Measurements from ENCODE around the gene FAM47E. TPM values are rescaled to one million over a fixed set of nuclear protein-coding genes. Genes with fewer than 3 reads are reported as not detected.

FAM47E gene
- total RNA-seq, 1 donor from 2014 or later, result 3.0 TPM

DNA sequence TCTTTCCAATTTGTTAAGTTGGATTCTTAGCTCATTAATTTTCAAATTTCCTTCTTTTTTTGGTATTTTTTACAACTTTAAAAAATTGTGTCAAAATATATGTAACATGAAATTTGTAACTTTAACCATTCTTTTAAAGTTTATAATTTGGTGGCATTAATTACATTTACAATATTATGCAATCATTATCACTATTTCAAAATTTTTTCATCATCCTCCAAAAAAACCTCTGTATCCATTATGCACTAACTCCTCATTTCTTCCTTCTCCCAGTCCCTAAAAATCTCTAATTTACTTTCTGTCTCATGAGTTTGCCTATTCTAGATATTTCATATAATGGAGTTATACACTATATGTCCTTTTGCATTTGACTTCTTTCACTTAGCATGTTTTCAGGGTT, 4.7 kb upstream of the FAM47E start:
- intact Hi-C loops (cut with micrococcal nuclease), result no loop called here
- no peak for DNase-seq

DNA sequence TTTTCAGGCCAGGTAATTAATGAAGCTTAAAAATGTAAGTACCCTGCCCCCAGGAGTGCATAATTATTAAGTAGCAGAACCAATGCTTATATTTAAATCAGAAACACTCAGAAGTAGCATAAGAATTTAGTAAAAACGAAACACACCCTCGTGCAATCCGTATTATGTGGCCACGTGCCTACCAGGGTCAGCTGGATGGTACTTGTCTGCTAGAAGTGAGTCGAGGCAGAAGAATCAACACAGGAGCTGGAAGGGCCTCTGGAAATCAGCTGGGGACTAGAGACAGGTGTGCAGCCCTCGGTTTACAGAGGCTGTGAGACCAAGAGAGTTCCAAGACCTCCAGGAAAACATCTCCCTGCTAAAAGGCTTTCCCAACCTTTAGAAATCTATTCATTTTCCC, 559 bp upstream of the FAM47E start:
- Histone ChIP-seq H3K36me3 (no peaks in the 10 kb centered on the region), H3K4me3 (peak overlapping the region; percentile 78), H3K4me1 (peaks cover 17% of the 10 kb centered on the region), H3K9me3 (replicated peaks) (no peaks in the 10 kb centered on the region), H3K27me3 (ENCODE audit: low read depth) (peaks cover 26% of the 10 kb centered on the region), H3K27ac (replicated peaks) (peak overlapping the region; percentile 72)
- no peak for DNase-seq
- intact Hi-C loops (cut with micrococcal nuclease), result no loop called here
- TF ChIP-seq, protein P1, sequence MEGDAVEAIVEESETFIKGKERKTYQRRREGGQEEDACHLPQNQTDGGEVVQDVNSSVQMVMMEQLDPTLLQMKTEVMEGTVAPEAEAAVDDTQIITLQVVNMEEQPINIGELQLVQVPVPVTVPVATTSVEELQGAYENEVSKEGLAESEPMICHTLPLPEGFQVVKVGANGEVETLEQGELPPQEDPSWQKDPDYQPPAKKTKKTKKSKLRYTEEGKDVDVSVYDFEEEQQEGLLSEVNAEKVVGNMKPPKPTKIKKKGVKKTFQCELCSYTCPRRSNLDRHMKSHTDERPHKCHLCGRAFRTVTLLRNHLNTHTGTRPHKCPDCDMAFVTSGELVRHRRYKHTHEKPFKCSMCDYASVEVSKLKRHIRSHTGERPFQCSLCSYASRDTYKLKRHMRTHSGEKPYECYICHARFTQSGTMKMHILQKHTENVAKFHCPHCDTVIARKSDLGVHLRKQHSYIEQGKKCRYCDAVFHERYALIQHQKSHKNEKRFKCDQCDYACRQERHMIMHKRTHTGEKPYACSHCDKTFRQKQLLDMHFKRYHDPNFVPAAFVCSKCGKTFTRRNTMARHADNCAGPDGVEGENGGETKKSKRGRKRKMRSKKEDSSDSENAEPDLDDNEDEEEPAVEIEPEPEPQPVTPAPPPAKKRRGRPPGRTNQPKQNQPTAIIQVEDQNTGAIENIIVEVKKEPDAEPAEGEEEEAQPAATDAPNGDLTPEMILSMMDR (IDR thresholded peaks at IDR 0.05; ENCODE audit: borderline replicate concordance), result no peak

More for the DNA sequence above, 4.7 kb upstream of the FAM47E start:
- no peak overlapping the region for H3K27ac ChIP-seq (replicated peaks)
- H3K36me3 ChIP-seq, result no peaks in the 10 kb centered on the region
- H3K27me3 ChIP-seq (ENCODE audit: low read depth), result peaks cover 19% of the 10 kb centered on the region
- no peaks in the 10 kb centered on the region for H3K9me3 ChIP-seq (replicated peaks)
- no peak overlapping the region for H3K4me3 ChIP-seq
- H3K4me1 ChIP-seq, result peaks cover 13% of the 10 kb centered on the region
- TF ChIP-seq, protein P1 (IDR thresholded peaks at IDR 0.05; ENCODE audit: borderline replicate concordance), result no peak

DNA sequence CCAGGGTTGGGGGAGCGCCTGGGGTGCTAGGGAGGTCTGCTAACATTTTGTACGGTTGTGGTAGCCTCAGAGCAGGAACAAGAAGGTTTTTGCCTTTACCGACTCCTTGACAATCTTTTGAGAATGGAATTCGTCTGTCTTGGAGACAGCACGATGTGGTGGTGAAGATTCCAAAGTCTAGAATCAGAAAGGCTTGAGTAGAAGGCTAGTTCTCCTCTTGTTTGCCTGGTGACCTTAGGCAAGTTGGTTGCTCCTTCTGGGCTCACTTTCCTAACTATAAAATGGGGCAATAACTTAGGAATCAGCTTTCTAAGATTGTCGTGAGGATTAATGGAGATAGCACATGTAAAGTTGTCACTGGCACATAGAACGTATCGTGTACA, 741 bp downstream of the FAM47E start:
- Histone ChIP-seq H3K9me3 (replicated peaks) (no peaks in the 10 kb centered on the region), H3K27ac (replicated peaks) (peak overlapping the region; percentile 72), H3K27me3 (ENCODE audit: low read depth) (peaks cover 26% of the 10 kb centered on the region), H3K4me3 (peak overlapping the region; percentile 78), H3K4me1 (peaks cover 17% of the 10 kb centered on the region), H3K36me3 (no peaks in the 10 kb centered on the region)
- intact Hi-C loops (cut with micrococcal nuclease), result no loop called here
- no peak for DNase-seq
- TF ChIP-seq, protein P1 (IDR thresholded peaks at IDR 0.05; ENCODE audit: borderline replicate concordance), result no peak

DNA sequence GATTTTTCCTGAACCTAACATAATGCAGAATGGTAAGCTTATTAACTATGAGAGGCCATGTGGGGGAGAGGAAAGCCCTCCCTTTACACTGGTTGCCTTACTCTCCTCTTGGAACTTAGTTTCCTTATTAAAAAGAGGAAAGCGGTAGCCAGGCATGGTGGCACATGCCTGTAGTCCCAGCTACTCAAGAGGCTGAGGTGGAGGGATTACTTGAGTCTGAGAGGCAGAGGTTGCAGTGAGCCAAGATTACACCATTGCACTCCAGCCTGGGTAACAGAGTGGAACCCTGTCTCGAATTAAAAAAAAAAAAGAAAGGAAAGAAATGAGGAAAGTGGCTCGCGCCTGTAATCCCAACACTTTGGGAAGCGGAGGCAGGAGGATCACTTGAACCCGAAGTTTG, 2.0 kb downstream of the FAM47E start:
- peaks cover 26% of the 10 kb centered on the region for H3K27me3 ChIP-seq (ENCODE audit: low read depth)
- no peak overlapping the region for H3K27ac ChIP-seq (replicated peaks)
- H3K4me1 ChIP-seq, result peaks cover 17% of the 10 kb centered on the region
- no peaks in the 10 kb centered on the region for H3K36me3 ChIP-seq
- H3K9me3 ChIP-seq (replicated peaks), result no peaks in the 10 kb centered on the region
- TF ChIP-seq, protein P1 (IDR thresholded peaks at IDR 0.05; ENCODE audit: borderline replicate concordance), result no peak
- H3K4me3 ChIP-seq, result no peak overlapping the region
- no peak for DNase-seq
- intact Hi-C loops (cut with micrococcal nuclease), result no loop called here

DNA sequence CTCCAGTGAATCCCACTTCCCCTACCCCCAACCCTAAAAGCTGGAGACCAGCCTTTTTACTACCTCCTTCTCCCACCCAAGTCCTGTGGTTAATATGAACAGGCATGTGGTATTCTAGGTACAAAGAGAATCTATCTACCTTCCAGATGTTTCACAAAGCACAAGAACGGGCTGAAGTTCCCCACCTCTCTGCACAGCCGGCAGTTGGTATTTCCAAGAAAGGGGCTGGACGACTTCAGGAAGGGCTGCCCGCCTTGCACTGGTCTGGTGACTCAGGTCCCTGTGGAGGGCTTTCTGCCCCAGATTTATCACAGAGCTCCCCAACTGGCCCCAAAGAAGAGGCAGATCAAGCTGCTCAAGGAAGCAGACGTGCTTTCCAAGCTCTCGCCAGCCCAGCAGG, 4.5 kb downstream of the FAM47E start:
- intact Hi-C loops (cut with micrococcal nuclease), result no loop called here
- no peak for DNase-seq
- H3K4me1 ChIP-seq, result peaks cover 12% of the 10 kb centered on the region
- H3K27me3 ChIP-seq (ENCODE audit: low read depth), result peaks cover 15% of the 10 kb centered on the region
- H3K4me3 ChIP-seq, result no peak overlapping the region
- H3K9me3 ChIP-seq (replicated peaks), result no peaks in the 10 kb centered on the region
- no peak overlapping the region for H3K27ac ChIP-seq (replicated peaks)
- TF ChIP-seq, protein P1 (IDR thresholded peaks at IDR 0.05; ENCODE audit: borderline replicate concordance), result no peak
- H3K36me3 ChIP-seq, result no peaks in the 10 kb centered on the region

DNA sequence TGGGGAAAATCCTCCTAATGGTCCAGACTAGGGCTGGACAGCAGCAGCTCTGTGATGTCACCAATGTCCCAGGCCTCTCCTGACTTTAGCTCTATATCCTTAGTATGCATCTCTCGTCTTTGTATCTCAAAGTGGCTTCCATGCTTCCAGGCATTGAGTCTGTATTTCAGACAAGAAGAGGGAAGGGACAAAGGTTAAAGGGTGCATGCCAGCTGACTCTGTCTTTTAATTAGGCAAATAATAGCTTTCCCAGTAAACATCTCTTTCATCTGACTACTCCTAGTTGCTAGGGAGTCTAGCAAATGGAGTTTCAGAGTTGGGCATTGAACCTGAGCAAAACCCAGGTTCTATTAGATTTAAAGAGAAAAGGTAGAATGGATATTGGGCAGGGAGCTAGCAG, 5.4 kb downstream of the FAM47E start:
- no peaks in the 10 kb centered on the region for H3K36me3 ChIP-seq
- TF ChIP-seq, protein P1 (IDR thresholded peaks at IDR 0.05; ENCODE audit: borderline replicate concordance), result no peak
- H3K27ac ChIP-seq (replicated peaks), result no peak overlapping the region
- peaks cover 6% of the 10 kb centered on the region for H3K27me3 ChIP-seq (ENCODE audit: low read depth)
- no peak overlapping the region for H3K4me3 ChIP-seq
- no peaks in the 10 kb centered on the region for H3K9me3 ChIP-seq (replicated peaks)
- intact Hi-C loops (cut with micrococcal nuclease), result no loop called here
- peaks cover 3% of the 10 kb centered on the region for H3K4me1 ChIP-seq
- DNase-seq, result no peak

Measured in left ventricle myocardium inferior (tissue), 1 donor.